Stomach smooth muscle (tissue), 2 donors: Measurements from ENCODE around the gene M6PR.

Experiments
- H3K27ac ChIP-seq: one replicate; pipeline ENCODE4 v1.7.0; 2013; ENCODE audit warnings: mild to moderate bottlenecking, low read length, inconsistent platforms
- H3K27me3 ChIP-seq, 2 donors: one replicate each; pipeline ENCODE4 v1.7.0; 2013; ENCODE audit warnings: low read length in 2 of 2; ENCODE audit not compliant: insufficient read depth in 2 of 2, control insufficient read depth in 1 of 2
- H3K36me3 ChIP-seq, 2 donors: one replicate each; pipeline ENCODE4 v1.7.0; 2013; ENCODE audit warnings: low read length in 2 of 2; ENCODE audit not compliant: control insufficient read depth in 2 of 2, insufficient read depth in 2 of 2
- H3K4me1 ChIP-seq: one replicate; pipeline ENCODE4 v1.7.0; 2013; ENCODE audit warnings: low read length; ENCODE audit not compliant: control insufficient read depth, insufficient read depth
- H3K4me3 ChIP-seq, 2 donors: one replicate each; pipeline ENCODE4 v1.7.0; 2013; ENCODE audit warnings: low read length in 2 of 2
- H3K9ac ChIP-seq, 2 donors: one replicate each; pipeline ENCODE4 v1.7.0; 2013; ENCODE audit warnings: low read length in 2 of 2, mild to moderate bottlenecking in 1 of 2
- H3K9me3 ChIP-seq, 2 donors: one replicate each; pipeline ENCODE4 v1.7.0; 2013; ENCODE audit warnings: low read length in 2 of 2; ENCODE audit not compliant: control insufficient read depth in 2 of 2
- donor health status: healthy.
- donor health status: Pancreatic carcinoma.

M6PR gene

DNA sequence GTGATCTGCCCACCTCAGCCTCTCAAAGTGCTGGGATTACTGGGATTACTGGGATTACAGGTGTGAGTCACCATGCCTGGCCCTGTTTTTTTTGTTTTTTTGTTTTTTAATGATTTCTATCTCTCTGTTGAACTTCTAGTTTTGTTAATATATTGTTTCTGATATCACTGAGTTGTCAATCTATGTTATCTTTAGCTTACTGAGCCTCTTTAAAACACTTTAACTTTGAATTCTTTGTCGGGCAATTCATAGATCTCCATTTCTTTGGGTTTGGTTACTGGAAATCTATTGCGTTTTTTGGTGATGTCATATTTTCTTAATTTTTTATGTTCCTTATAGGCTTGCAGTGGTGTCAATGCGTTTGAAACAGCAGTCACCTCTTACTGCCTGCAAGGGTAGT lies 30.7 kb upstream of the M6PR start:
- no peaks in the 10 kb centered on the region for H3K36me3 ChIP-seq
- no peak overlapping the region for H3K27ac ChIP-seq
- H3K27me3 ChIP-seq: no peaks in the 10 kb centered on the region
- no peak overlapping the region for H3K9ac ChIP-seq
- no peaks in the 10 kb centered on the region for H3K4me1 ChIP-seq
- H3K9me3 ChIP-seq: peaks cover 0 to 11% of the 10 kb centered on the region in 2 donors
- H3K4me3 ChIP-seq: no peak overlapping the region

DNA sequence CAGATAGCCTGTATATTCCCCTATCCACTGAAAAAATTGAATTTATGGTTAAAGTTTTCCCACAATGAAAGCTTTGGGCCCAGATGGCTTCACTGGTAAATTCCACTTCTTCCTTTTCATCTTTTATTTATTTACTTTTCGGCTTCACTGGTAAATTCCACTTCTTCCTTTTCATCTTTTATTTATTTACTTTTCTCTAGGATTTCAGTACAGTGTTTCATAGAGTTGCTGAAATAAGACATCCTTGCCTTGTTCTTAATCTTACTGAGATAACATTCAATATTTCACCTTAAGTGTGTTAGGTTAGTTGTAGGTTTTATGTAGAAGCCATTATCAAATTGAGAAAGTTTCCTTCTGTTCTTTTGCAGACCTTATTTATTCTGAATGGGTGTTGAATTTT lies 21.0 kb upstream of the M6PR start:
- H3K27me3 ChIP-seq: no peaks in the 10 kb centered on the region
- no peak overlapping the region for H3K4me3 ChIP-seq
- no peak overlapping the region for H3K9ac ChIP-seq
- no peak overlapping the region for H3K27ac ChIP-seq
- no peaks in the 10 kb centered on the region for H3K4me1 ChIP-seq
- H3K9me3 ChIP-seq: peaks cover 3 to 19% of the 10 kb centered on the region in 2 donors
- no peaks in the 10 kb centered on the region for H3K36me3 ChIP-seq

DNA sequence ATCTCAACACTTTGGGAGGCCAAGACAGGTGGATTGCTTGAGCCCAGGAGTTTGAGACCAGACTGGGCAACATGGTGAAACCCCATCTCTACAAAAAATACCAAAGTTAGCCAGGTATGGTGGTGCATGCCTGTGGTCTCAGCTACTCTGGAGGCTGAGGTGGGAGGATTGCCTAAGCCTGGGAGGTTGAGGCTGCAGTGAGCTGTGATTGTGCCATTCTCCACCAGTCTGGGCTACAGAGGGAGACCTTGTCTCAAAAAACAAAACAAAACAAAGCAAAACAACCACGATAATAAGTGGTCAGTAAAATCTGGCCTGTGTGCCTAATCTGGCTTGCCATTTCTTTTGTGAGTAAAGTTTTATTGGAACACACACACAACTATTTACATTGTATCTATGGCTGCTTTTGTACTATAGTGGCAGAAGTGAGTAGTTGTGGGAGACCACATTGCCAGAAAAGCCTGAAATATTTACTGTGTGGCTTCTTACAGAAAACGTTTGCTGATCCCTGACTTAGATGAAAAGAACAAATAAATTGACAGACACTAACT lies 20.5 kb upstream of the M6PR start:
- H3K4me1 ChIP-seq: no peaks in the 10 kb centered on the region
- H3K9ac ChIP-seq: no peak overlapping the region

GRCh38 chr12:8968761-8969160 lies 19.3 kb upstream of the M6PR start:
- Histone ChIP-seq H3K9me3 (peaks cover 3 to 19% of the 10 kb centered on the region in 2 donors), H3K27me3 (no peaks in the 10 kb centered on the region), H3K4me3 (no peak overlapping the region), H3K4me1 (no peaks in the 10 kb centered on the region), H3K9ac (no peak overlapping the region), H3K27ac (no peak overlapping the region), H3K36me3 (no peaks in the 10 kb centered on the region)

More for the DNA sequence above, 20.5 kb upstream of the M6PR start:
- Histone ChIP-seq H3K4me3 (no peak overlapping the region), H3K27me3 (no peaks in the 10 kb centered on the region), H3K36me3 (no peaks in the 10 kb centered on the region), H3K27ac (no peak overlapping the region), H3K9me3 (peaks cover 3 to 19% of the 10 kb centered on the region in 2 donors)

GRCh38 chr12:8960176-8960575 lies 10.7 kb upstream of the M6PR start:
- no peak overlapping the region for H3K27ac ChIP-seq
- no peaks in the 10 kb centered on the region for H3K9me3 ChIP-seq
- no peak overlapping the region for H3K4me3 ChIP-seq
- no peaks in the 10 kb centered on the region for H3K27me3 ChIP-seq
- no peaks in the 10 kb centered on the region for H3K36me3 ChIP-seq
- H3K9ac ChIP-seq: no peak overlapping the region
- H3K4me1 ChIP-seq: no peaks in the 10 kb centered on the region

GRCh38 chr12:8958066-8958465 lies 8.6 kb upstream of the M6PR start:
- Histone ChIP-seq H3K27ac (no peak overlapping the region), H3K4me3 (no peak overlapping the region), H3K36me3 (no peaks in the 10 kb centered on the region), H3K27me3 (no peaks in the 10 kb centered on the region), H3K9ac (no peak overlapping the region), H3K9me3 (no peaks in the 10 kb centered on the region), H3K4me1 (no peaks in the 10 kb centered on the region)

DNA sequence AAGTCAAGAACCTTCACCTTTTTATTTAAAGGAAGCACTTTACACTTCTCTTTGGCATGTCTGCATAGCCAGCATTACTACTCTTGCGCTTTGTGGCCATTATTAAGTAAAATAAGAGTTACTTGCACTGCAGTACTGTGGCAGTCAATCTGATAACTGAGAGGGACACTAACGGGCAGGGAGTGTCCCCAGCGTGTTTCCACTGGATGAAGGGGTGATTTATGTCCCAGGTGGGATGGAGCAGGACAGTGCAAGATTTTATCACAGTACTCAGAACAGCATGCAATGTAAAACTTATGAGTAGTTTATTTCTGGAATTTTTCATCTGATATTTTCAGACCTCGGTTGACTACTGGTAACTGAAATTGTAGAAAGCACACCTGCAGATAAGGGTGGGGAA lies 8.1 kb upstream of the M6PR start:
- no peak overlapping the region for H3K9ac ChIP-seq
- H3K9me3 ChIP-seq: no peaks in the 10 kb centered on the region
- no peaks in the 10 kb centered on the region for H3K27me3 ChIP-seq
- no peaks in the 10 kb centered on the region for H3K36me3 ChIP-seq
- no peak overlapping the region for H3K4me3 ChIP-seq
- H3K4me1 ChIP-seq: no peaks in the 10 kb centered on the region
- H3K27ac ChIP-seq: no peak overlapping the region

DNA sequence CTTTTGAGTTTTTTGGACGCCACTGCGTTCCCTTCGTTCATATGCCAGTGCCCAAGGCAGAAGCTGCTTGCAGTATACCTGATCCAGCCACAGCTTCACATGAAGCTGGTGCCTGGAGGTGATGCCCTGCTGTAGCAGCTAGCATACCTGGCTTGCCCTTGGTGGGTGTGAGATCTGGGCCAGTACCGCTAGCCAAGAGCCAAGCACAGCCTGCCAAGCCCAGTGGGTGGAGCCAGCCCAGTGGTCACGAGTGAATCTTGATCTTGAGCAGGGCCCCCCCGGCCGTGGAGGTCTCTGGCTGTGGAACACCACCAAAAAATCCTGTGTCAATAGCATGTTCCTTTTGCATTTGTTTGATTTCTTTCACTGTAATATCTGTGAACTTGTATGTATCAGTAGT lies 7.3 kb upstream of the M6PR start:
- H3K9ac ChIP-seq: no peak overlapping the region
- H3K27me3 ChIP-seq: no peaks in the 10 kb centered on the region
- no peaks in the 10 kb centered on the region for H3K36me3 ChIP-seq
- no peaks in the 10 kb centered on the region for H3K9me3 ChIP-seq
- H3K4me1 ChIP-seq: no peaks in the 10 kb centered on the region
- no peak overlapping the region for H3K27ac ChIP-seq
- no peak overlapping the region for H3K4me3 ChIP-seq

- no peaks in the 10 kb centered on the region for H3K4me1 ChIP-seq
- no peaks in the 10 kb centered on the region for H3K9me3 ChIP-seq
- H3K27ac ChIP-seq: no peak overlapping the region
Measured at GRCh38 chr12:8956073-8956472, 6.6 kb upstream of the M6PR start.

DNA sequence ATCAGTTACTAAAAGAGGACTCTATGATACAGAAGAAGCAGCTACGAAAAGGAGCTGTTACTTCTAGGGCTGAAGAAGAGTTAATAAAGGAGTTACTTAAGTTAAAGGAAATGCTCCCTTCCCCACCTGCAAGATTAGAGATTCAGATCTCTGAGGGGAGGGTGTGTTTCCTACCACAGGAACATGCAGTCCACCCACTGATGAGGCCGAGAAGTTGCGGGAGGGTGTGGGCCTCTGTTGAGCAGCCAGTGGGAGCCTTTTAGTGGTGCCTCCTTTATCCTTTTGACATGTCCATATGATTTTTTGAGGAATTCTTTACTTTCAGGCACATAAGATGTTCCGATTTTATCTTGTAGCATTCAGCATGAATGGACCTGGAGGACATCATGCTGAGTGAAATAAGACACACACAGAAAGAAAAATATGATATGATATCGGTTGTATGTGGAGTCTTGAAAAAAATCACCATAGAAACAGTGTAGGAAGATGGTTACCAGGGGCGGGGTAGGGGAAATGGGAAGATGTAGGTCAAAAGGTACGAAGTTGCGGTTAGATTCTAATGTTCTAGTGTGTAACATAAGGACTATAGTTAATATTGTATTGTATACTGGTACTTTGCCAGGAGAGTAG lies 4.4 kb upstream of the M6PR start:
- Histone ChIP-seq H3K27ac (no peak overlapping the region), H3K9ac (no peak overlapping the region), H3K9me3 (no peaks in the 10 kb centered on the region), H3K36me3 (no peaks in the 10 kb centered on the region), H3K27me3 (no peaks in the 10 kb centered on the region), H3K4me1 (peaks cover 2% of the 10 kb centered on the region), H3K4me3 (no peak overlapping the region)

More at GRCh38 chr12:8956073-8956472, 6.6 kb upstream of the M6PR start:
- no peak overlapping the region for H3K9ac ChIP-seq
- no peaks in the 10 kb centered on the region for H3K27me3 ChIP-seq
- no peak overlapping the region for H3K4me3 ChIP-seq
- H3K36me3 ChIP-seq: no peaks in the 10 kb centered on the region

- no peaks in the 10 kb centered on the region for H3K9me3 ChIP-seq
- H3K27ac ChIP-seq: no peak overlapping the region
Measured at GRCh38 chr12:8951744-8952143, 2.3 kb upstream of the M6PR start.

More at GRCh38 chr12:8951744-8952143, 2.3 kb upstream of the M6PR start:
- Histone ChIP-seq H3K4me1 (peaks cover 11% of the 10 kb centered on the region), H3K4me3 (no peak overlapping the region), H3K27me3 (no peaks in the 10 kb centered on the region), H3K9ac (no peak overlapping the region), H3K36me3 (no peaks in the 10 kb centered on the region)
